Measurements from ENCODE around the gene BCORL1. TPM values are rescaled to one million over a fixed set of nuclear protein-coding genes. Genes with fewer than 3 reads are reported as not detected.
A peak's percentile ranks its signal among the peaks of the same experiment; 100 is the strongest.

The BCORL1 gene
- total RNA-seq, 1 donor, result 1.4 TPM

- peaks cover 11% of the 10 kb centered on the region for H3K36me3 ChIP-seq (ENCODE audit: insufficient read depth, low read length)
- TF ChIP-seq, protein P1, sequence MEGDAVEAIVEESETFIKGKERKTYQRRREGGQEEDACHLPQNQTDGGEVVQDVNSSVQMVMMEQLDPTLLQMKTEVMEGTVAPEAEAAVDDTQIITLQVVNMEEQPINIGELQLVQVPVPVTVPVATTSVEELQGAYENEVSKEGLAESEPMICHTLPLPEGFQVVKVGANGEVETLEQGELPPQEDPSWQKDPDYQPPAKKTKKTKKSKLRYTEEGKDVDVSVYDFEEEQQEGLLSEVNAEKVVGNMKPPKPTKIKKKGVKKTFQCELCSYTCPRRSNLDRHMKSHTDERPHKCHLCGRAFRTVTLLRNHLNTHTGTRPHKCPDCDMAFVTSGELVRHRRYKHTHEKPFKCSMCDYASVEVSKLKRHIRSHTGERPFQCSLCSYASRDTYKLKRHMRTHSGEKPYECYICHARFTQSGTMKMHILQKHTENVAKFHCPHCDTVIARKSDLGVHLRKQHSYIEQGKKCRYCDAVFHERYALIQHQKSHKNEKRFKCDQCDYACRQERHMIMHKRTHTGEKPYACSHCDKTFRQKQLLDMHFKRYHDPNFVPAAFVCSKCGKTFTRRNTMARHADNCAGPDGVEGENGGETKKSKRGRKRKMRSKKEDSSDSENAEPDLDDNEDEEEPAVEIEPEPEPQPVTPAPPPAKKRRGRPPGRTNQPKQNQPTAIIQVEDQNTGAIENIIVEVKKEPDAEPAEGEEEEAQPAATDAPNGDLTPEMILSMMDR (IDR thresholded peaks at IDR 0.05; ENCODE audit: extremely low read depth, low read depth, low read length), result no peak
- no peak overlapping the region for H3K4me3 ChIP-seq (ENCODE audit: insufficient read depth, low read length)
- no peak overlapping the region for H3K27ac ChIP-seq (ENCODE audit: low read depth, low read length)
- no peaks in the 10 kb centered on the region for H3K9me3 ChIP-seq (ENCODE audit: low read depth, low read length)
- no peak overlapping the region for H2AFZ ChIP-seq (ENCODE audit: low read length)
- no peak overlapping the region for H3K4me2 ChIP-seq (ENCODE audit: insufficient read depth, low read length)
- H4K20me1 ChIP-seq (ENCODE audit: insufficient read depth, low read length), result peaks cover 3% of the 10 kb centered on the region
- H3K4me1 ChIP-seq (ENCODE audit: insufficient read depth, low read length), result no peaks in the 10 kb centered on the region
- H3K79me2 ChIP-seq (ENCODE audit: insufficient read depth, low read length), result no peaks in the 10 kb centered on the region
- DNase-seq (ENCODE audit: insufficient read length, low spot score, missing footprints), result peak; percentile 60
- H3K27me3 ChIP-seq (ENCODE audit: insufficient read depth, low read length), result no peaks in the 10 kb centered on the region
Measured at GRCh38 chrX:130071611-130072344, 89.3 kb downstream of the BCORL1 start.

DNA sequence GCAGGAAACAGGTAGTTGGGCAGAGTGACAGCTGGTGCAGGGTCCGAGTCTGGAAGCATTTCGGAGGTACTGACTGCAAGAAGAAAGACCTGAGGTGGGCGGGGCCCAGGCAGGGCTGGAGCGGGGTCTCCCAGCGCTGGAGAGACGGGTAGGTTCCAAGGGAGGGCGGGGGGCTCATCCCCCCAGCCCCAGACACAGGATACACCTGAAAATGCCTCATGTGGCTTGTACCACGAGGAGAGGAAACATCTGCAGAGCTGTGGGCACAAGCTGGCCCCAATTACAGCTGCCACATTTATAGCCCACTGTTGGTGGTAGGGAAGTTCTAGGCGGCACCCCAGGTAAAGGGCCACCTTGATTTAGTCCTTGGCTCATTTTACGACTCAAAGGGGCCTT is 89.9 kb downstream of the BCORL1 start:
- Histone ChIP-seq H3K36me3 (ENCODE audit: insufficient read depth, low read length) (peaks cover 10% of the 10 kb centered on the region), H3K4me1 (ENCODE audit: insufficient read depth, low read length) (no peaks in the 10 kb centered on the region), H3K79me2 (ENCODE audit: insufficient read depth, low read length) (no peaks in the 10 kb centered on the region), H3K9me3 (ENCODE audit: low read depth, low read length) (no peaks in the 10 kb centered on the region), H3K4me2 (ENCODE audit: insufficient read depth, low read length) (no peak overlapping the region), H2AFZ (ENCODE audit: low read length) (no peak overlapping the region), H3K27ac (ENCODE audit: low read depth, low read length) (no peak overlapping the region), H3K27me3 (ENCODE audit: insufficient read depth, low read length) (no peaks in the 10 kb centered on the region), H4K20me1 (ENCODE audit: insufficient read depth, low read length) (peaks cover under 1% of the 10 kb centered on the region), H3K4me3 (ENCODE audit: insufficient read depth, low read length) (no peak overlapping the region)
- TF ChIP-seq, protein P1 (IDR thresholded peaks at IDR 0.05; ENCODE audit: extremely low read depth, low read depth, low read length), result no peak
- DNase-seq (ENCODE audit: insufficient read length, low spot score, missing footprints), result peak; percentile 4

DNA sequence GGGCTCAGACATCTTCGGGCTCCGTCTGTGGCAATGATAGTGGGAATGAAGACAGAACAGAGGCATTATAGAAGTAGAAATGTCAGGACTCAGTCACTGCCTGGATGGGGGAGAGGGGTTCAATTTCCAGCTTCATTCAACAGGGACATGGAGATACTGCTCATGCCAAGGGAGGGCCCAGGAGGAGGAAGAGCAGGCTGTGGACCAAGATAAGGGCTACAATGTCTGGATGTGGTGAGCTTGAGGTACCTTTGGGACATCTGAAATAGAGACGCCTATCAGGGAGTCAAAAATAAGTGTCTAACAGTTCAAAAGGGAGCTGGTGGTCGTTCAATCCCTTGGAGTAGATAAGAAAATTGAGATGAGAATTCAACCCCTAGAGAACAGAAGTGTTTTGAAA is 93.3 kb downstream of the BCORL1 start:
- Histone ChIP-seq H3K4me1 (ENCODE audit: insufficient read depth, low read length) (no peaks in the 10 kb centered on the region), H3K27me3 (ENCODE audit: insufficient read depth, low read length) (no peaks in the 10 kb centered on the region), H3K36me3 (ENCODE audit: insufficient read depth, low read length) (peaks cover 4% of the 10 kb centered on the region), H3K9me3 (ENCODE audit: low read depth, low read length) (no peaks in the 10 kb centered on the region), H3K27ac (ENCODE audit: low read depth, low read length) (no peak overlapping the region), H2AFZ (ENCODE audit: low read length) (no peak overlapping the region), H3K4me2 (ENCODE audit: insufficient read depth, low read length) (no peak overlapping the region), H4K20me1 (ENCODE audit: insufficient read depth, low read length) (no peaks in the 10 kb centered on the region), H3K79me2 (ENCODE audit: insufficient read depth, low read length) (no peaks in the 10 kb centered on the region), H3K4me3 (ENCODE audit: insufficient read depth, low read length) (no peak overlapping the region)
- DNase-seq (ENCODE audit: insufficient read length, low spot score, missing footprints), result no peak
- TF ChIP-seq, protein P1 (IDR thresholded peaks at IDR 0.05; ENCODE audit: extremely low read depth, low read depth, low read length), result no peak

- Histone ChIP-seq H4K20me1 (ENCODE audit: insufficient read depth, low read length) (peaks cover 10% of the 10 kb centered on the region), H3K27ac (ENCODE audit: low read depth, low read length) (no peak overlapping the region), H3K4me2 (ENCODE audit: insufficient read depth, low read length) (no peak overlapping the region), H2AFZ (ENCODE audit: low read length) (no peak overlapping the region), H3K27me3 (ENCODE audit: insufficient read depth, low read length) (no peaks in the 10 kb centered on the region), H3K36me3 (ENCODE audit: insufficient read depth, low read length) (no peaks in the 10 kb centered on the region), H3K4me3 (ENCODE audit: insufficient read depth, low read length) (no peak overlapping the region), H3K79me2 (ENCODE audit: insufficient read depth, low read length) (peaks cover 21% of the 10 kb centered on the region), H3K4me1 (ENCODE audit: insufficient read depth, low read length) (peaks cover 14% of the 10 kb centered on the region), H3K9me3 (ENCODE audit: low read depth, low read length) (no peaks in the 10 kb centered on the region)
- DNase-seq (ENCODE audit: insufficient read length, low spot score, missing footprints), result peak; percentile 95
- TF ChIP-seq, protein P1 (IDR thresholded peaks at IDR 0.05; ENCODE audit: extremely low read depth, low read depth, low read length), result peak; percentile 82
Measured at GRCh38 chrX:130079824-130080406, 97.5 kb downstream of the BCORL1 start.

Measured in osteoblast (primary cell).